Measurements from ENCODE around the gene SLC41A2.
"Not testable (repeated sequence)": the region's sequence is repeated elsewhere in the genome, so short reads cannot be mapped to it uniquely, and the experiment has no call there.

SLC41A2 gene

DNA sequence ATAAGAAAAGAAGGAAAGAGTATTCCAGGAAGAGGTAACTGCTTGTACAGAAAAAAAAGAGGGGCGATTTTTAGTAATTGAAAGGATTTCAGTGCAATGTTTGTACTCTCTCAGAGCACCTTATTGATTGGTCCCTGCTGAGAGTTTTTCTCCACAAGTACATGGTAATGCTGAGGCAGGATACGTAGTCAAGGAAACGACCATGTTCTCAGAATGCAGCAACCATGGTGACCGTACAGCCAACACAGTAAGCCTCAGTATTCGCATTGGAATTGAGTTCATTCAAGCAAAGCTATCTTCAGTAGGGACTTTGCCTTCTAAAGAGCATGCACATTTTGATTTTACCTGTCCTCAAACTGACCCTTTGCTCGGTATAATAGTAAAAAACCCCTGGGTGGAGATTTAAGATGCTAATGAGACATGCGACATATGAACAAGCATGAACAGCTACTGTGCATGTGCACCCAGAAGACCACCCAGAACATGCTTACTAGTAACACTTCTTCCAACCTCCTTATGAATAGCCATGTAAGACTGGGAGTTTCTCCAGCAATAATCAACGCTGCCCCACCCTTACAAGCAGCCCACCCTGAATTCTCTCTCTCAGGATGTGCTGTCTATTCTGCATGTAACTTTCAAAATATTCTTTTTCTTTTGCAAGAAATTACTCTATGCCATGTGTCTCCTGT is 6.2 kb upstream of the SLC41A2 start:
- DNase-seq (ENCODE audit: low read depth in 3 of 3), result no peak

- no peak for DNase-seq (ENCODE audit: low read depth in 3 of 3)
Observed at GRCh38 chr12:104963757-104964156, 5.7 kb upstream of the SLC41A2 start.

GRCh38 chr12:104960464-104960863 is 2.4 kb upstream of the SLC41A2 start:
- no peak for DNase-seq (ENCODE audit: low read depth in 3 of 3)

DNA sequence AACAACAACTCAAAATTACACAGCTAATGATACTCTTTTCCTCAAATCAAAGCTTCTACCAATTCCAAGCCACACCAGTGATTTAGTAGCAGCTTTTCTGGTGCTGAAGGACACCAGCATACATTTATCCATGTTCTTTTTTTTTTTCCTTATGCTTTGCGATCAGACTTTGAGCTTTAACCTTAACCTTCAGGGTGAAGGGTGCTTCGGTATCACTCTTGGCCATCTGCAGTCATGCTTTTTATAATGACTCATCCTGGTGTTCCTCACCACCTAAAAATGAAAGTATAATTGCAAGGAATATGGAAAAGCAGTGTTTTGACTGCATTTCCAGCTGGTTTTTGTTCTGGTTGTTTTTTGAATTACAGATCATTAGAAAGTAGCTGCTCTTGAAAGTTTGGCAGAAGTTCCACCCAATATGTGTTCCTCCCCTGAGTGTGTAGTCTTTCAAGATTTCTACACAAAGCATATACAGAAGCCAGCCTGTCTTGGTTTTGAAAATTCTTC is 1.3 kb upstream of the SLC41A2 start:
- DNase-seq (ENCODE audit: low read depth in 3 of 3), result no peak

DNA sequence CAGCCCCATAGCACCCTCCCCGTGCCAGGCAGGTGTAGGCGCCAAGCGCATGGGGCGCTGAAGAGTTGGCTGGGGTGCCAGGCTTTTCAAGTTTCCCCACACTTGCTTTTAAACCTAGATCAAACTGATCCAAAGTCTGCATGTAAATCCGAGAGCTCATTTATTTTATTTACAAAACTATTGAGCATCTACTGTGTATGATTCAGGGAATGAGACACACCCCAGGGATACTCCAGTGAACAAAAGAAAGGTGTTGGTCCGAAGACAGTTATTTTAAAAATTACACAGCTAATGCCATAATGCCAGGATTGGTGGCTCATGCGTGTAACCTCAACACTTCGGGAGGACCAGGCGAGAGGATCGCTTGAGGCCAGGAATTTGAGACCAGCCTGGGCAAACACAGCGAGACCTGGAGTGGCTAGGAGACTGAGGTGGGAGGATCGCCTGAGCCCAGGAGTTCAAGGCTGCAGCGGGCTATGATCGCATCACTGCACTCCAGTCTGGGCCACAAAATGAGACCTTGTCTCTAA is 780 bp upstream of the SLC41A2 start:
- no peak for DNase-seq (ENCODE audit: low read depth in 3 of 3)

- peak in 2 of 3 experiments; percentile 9 to 13 for DNase-seq (ENCODE audit: low read depth in 3 of 3)
Observed at GRCh38 chr12:104957719-104958000, 430 bp downstream of the SLC41A2 start.

- no peak for DNase-seq (ENCODE audit: low read depth in 3 of 3)
Observed at GRCh38 chr12:104956870-104957718, 996 bp downstream of the SLC41A2 start.

- no peak for DNase-seq (ENCODE audit: low read depth in 3 of 3)
Observed at GRCh38 chr12:104955703-104956102, 2.4 kb downstream of the SLC41A2 start.

GRCh38 chr12:104953323-104953722 is 4.8 kb downstream of the SLC41A2 start:
- no peak for DNase-seq (ENCODE audit: low read depth in 3 of 3)

GRCh38 chr12:104952816-104953215 is 5.3 kb downstream of the SLC41A2 start:
- DNase-seq (ENCODE audit: low read depth in 3 of 3), result no peak

DNA sequence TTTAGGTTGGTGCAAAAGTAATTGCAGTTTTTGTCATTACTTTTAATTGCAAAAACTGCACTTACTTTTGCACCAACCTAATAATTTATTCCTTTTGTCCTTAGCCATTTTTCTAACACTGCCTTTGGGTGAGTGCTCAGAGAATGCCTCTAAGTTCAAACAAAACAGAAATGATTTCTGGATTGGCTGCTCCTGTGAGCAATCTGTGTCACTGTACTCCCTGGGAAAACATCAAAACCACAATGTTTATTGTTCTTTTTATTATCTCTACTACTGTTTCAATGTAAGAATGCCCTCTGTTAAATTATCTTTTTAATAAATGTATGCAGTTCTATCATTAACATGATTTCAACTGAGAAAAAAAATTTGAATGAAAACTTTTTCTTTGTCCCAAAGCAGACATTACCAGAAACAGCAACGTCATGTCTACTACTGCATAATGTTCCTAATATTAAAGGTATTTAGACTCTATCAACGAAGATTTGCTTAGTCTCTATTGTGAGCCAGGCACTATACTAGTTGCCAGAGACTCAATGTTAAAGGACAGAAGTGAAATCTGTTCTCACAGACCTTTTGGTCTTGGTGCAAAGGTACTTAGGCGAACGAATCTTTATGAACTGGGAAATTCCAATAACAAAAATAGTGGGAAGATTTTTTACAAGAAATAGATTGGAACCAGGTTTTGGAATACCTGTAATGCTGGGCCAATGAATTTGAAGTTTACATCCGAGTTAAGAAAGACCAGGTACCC is 6.2 kb downstream of the SLC41A2 start:
- no peak for DNase-seq (ENCODE audit: low read depth in 3 of 3)

DNA sequence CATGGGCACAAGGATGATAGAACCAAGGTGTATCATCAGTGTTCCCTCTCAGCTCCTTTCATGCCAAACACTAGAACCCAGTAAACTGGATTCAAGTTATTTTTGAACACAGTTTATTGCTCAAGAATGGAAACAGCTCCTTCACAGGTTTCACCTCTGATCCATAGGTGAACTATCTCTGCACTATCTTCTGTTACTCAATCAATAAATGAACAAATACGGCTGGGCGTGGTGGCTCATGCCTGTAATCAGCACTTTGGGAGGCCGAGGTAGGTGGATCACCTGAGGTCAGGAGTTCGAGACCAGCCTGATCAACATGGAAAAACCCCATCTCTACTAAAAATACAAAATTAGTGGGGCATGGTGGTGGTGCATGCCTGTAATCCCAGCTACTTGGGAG is 9.4 kb downstream of the SLC41A2 start:
- DNase-seq (ENCODE audit: low read depth in 3 of 3), result not testable (repeated sequence)

- DNase-seq (ENCODE audit: low read depth in 3 of 3), result no peak
Observed at GRCh38 chr12:104944252-104944651, 13.8 kb downstream of the SLC41A2 start.

DNA sequence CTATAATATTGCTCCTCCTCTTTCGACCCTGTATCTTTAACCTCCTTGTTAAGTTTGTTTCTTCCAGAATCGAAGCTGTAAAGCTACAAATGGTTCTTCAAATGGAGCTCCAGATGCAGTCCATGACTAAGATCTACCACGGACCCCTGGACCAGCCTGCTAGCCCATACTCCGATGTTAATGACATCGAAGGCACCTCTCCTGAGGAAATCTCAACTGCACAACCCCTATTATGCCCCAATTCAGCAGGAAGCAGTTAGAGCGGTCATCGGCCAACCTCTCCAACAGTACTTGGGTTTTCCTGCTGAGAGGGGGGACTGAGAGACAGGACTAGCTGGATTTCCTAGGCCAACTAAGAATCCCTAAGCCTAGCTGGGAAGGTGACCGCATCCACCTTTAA is 14.7 kb downstream of the SLC41A2 start:
- not testable (repeated sequence) for DNase-seq (ENCODE audit: low read depth in 3 of 3)

DNA sequence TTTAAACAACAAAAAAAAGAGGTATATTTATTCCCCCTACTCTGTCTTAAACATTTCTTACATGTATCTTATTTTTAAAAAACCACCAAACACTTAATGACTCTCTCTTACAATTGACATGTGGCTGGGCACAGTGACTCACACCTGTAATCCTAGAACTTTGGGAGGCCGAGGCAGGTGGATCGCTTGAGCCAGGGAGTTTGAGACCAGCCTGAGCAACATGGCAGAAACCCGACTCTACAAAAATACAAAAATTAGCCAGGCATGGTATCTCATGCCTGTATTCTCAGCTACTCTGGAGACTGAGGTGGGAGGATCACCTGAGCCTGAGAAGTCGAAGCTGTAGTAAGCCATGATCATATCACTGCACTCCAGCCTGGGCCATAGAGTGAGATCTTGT is 16.0 kb downstream of the SLC41A2 start:
- no peak for DNase-seq (ENCODE audit: low read depth in 3 of 3)

- no peak for DNase-seq (ENCODE audit: low read depth in 3 of 3)
Observed at GRCh38 chr12:104941454-104941853, 16.6 kb downstream of the SLC41A2 start.

GRCh38 chr12:104939089-104939488 is 19.0 kb downstream of the SLC41A2 start:
- no peak for DNase-seq (ENCODE audit: low read depth in 3 of 3)

GRCh38 chr12:104938371-104938770 is 19.7 kb downstream of the SLC41A2 start:
- DNase-seq (ENCODE audit: low read depth in 3 of 3), result no peak

DNA sequence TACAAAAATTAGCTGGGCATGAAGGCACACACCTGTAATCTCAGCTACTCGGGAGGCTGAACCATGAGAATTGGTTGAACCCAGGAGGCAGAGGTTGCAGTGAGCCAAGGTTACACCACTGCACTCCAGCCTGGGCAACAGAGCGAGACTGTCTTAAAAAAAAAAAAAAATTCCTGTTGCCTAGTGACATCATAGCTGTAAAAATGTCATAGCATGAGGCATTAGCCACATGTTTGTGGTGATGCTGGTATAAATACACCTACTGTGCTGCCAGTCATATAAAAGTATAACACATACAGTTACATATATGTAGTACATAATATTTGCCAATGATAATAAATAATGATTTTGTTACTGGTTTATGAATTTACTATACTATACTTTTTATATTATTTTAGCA is 22.2 kb downstream of the SLC41A2 start:
- DNase-seq (ENCODE audit: low read depth in 3 of 3), result no peak

DNA sequence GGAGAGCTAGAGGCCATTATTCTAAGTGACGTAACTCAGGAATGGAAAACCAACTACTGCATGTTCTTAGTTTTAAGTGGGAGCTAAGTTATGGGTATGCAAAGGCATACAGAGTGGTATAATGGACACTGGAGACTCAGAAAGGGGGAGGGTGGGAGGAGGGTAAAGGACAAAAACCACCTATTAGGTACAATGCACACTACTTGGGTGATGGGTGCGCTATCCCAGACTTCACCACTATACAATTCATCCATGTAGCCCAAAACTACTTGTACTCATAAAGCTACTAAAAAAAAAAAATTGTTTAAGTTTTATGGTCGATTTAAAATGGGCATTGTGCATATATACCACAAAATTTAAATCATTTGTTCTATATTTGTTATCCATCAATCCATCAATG is 24.3 kb downstream of the SLC41A2 start:
- no peak for DNase-seq (ENCODE audit: low read depth in 3 of 3)

DNA sequence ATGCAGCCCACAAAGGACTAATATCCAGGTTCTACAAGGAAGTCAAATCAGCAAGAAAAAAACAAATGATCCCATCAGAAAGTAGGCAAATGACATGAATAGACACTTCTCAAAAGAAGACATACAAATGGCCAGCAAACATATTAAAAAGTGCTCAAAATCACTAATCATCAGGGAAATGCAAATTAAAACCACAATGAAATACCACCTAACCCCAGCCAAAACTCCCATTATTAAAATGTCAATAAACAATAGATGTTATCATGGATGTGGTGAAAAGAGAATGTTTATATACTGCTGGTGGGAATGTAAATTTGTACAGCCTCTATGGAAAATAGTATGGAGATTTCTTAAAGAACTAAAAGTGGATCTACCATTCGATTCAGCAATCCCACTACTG is 25.0 kb downstream of the SLC41A2 start:
- no peak for DNase-seq (ENCODE audit: low read depth in 3 of 3)

Data from stimulated activated CD4-positive, alpha-beta T cell treated with anti-CD3 and anti-CD28 coated beads, TNF-alpha, amount 100 ng/mL, for 4 hours (primary cell).